HepG2 (cell line): Measurements from ENCODE around the gene SLC22A23. TPM values are rescaled to one million over a fixed set of nuclear protein-coding genes. Genes with fewer than 3 reads are reported as not detected.

Source experiments
- CHCHD3 ChIP-seq: sonication (generic); formaldehyde crosslinking; IDR thresholded peaks from 2 replicates; pipeline ENCODE4 v1.8.0; 2022; ENCODE audit warnings: mild to moderate bottlenecking, missing genetic modification reagents, moderate library complexity
- KIAA2018 ChIP-seq: sonication (generic); formaldehyde crosslinking; IDR thresholded peaks from 2 replicates; pipeline ENCODE4 v1.5.0; 2020; ENCODE audit warnings: mild to moderate bottlenecking, missing genetic modification reagents, borderline replicate concordance
- SAP130 ChIP-seq: IDR thresholded peaks from 2 replicates; pipeline ENCODE4 v1.6.1; 2016; ENCODE audit warnings: low read depth
- ZBTB10 ChIP-seq: sonication (generic); formaldehyde crosslinking; IDR thresholded peaks from 2 replicates; pipeline ENCODE4 v1.4.0; 2020; ENCODE audit warnings: missing genetic modification reagents, borderline replicate concordance
- ZMAT3 ChIP-seq: sonication (generic); formaldehyde crosslinking; conservative IDR thresholded peaks from 2 replicates; pipeline ENCODE4 v1.7.0; 2021; ENCODE audit warnings: missing genetic modification reagents
- ZNF124 ChIP-seq: sonication (generic); formaldehyde crosslinking; IDR thresholded peaks from 2 replicates; pipeline ENCODE4 v1.4.0; 2020; ENCODE audit warnings: missing genetic modification reagents
- ZNF34 ChIP-seq: sonication (generic); formaldehyde crosslinking; IDR thresholded peaks from 2 replicates; pipeline ENCODE4 v1.4.0; 2020; ENCODE audit warnings: mild to moderate bottlenecking, missing genetic modification reagents, borderline replicate concordance
- ZNF430 ChIP-seq: sonication (generic); formaldehyde crosslinking; IDR thresholded peaks from 2 replicates; pipeline ENCODE4 v1.9.0; 2021; ENCODE audit warnings: mild to moderate bottlenecking, missing genetic modification reagents
- ZNF546 ChIP-seq: sonication (generic); formaldehyde crosslinking; conservative IDR thresholded peaks from 2 replicates; pipeline ENCODE4 v1.8.1; 2023; ENCODE audit warnings: mild to moderate bottlenecking, missing genetic modification reagents
- ZNF589 ChIP-seq: sonication (generic); formaldehyde crosslinking; conservative IDR thresholded peaks from 2 replicates; pipeline ENCODE4 v1.8.0; 2022; ENCODE audit warnings: mild to moderate bottlenecking, moderate library complexity, missing genetic modification reagents
- ZNF687 ChIP-seq: sonication (generic); formaldehyde crosslinking; IDR thresholded peaks from 2 replicates; pipeline ENCODE4 v1.5.1; 2020; ENCODE audit warnings: mild to moderate bottlenecking, missing genetic modification reagents, moderate library complexity
- ZNF780A ChIP-seq: sonication (generic); formaldehyde crosslinking; IDR thresholded peaks from 2 replicates; pipeline ENCODE4 v1.8.0; 2022; ENCODE audit warnings: mild to moderate bottlenecking, missing genetic modification reagents, moderate library complexity
- polyA plus RNA-seq, 8 experiments: library from polyadenylated mRNA; depleted of rRNA in 3 of 8; stranded (reverse) in 7 of 8; unstranded in 1 of 8; fragments of >200 nt; fragmentation: Illumina TruSeq in 4 of 8; extraction: Trizol in 4 of 8; gene quantifications; 2 replicates each; pipeline versions ENCODE4 v1.2.1 to v1.2.3, GENCODE V29; 2011 to 2016; ENCODE audit warnings: low read depth in 4 of 8, missing spikeins in 1 of 8, mixed read lengths in 1 of 8; ENCODE audit not compliant: insufficient read depth in 1 of 8
- total RNA-seq, 5 experiments: library from RNA; depleted of rRNA; stranded (reverse); fragments of >200 nt; fragmentation: Illumina TruSeq; extraction: Trizol; gene quantifications; 2 replicates each; pipeline ENCODE4 v1.2.3, GENCODE V29; 2016; ENCODE audit warnings: low read depth in 1 of 5

The SLC22A23 gene
- total and polyA plus RNA-seq, 2 of the 13 experiments (the other 11 are each of a cell fraction or from before 2014, with no cell fraction given): 11.8 to 17.5 TPM

- TF ChIP-seq ZBTB10 (CRISPR knock-in tag): peak; percentile 40; the same call in 1 of the 2 replicates
- TF ChIP-seq ZNF687 (CRISPR knock-in tag): peak; percentile 16; the same call in 1 of the 2 replicates
- peak; percentile 67; the same call in 1 of the 2 replicates for TF ChIP-seq ZNF546 (CRISPR knock-in tag)
- no peak; the same call in 1 of the 2 replicates for TF ChIP-seq ZNF34 (CRISPR knock-in tag)
- TF ChIP-seq ZNF780A (CRISPR knock-in tag): peak; percentile 74
- peak; percentile 92; the same call in 1 of the 2 replicates for TF ChIP-seq ZNF589 (CRISPR knock-in tag)
- peak; percentile 94 for TF ChIP-seq ZNF124 (CRISPR knock-in tag)
- no peak for TF ChIP-seq CHCHD3 (CRISPR knock-in tag)
- TF ChIP-seq ZMAT3 (CRISPR knock-in tag): no peak; the same call in 1 of the 2 replicates
- TF ChIP-seq ZNF430 (CRISPR knock-in tag): peak; percentile 85; the same call in 1 of the 2 replicates
- peak; percentile 98 for TF ChIP-seq SAP130
- no peak for TF ChIP-seq KIAA2018 (CRISPR knock-in tag)
These were observed 47.0 kb downstream of the SLC22A23 start (continued) for GRCh38 chr6:3409699-3410384.
